Fibroblast of lung (primary cell): ENCODE data around the gene LBHD1.

ENCODE experiments used
- EZH2 ChIP-seq: IDR thresholded peaks from 2 replicates; pipeline ENCODE4 v1.5.1; 2012; ENCODE audit warnings: low read length, control low read depth, mild to moderate bottlenecking; ENCODE audit errors: missing control alignments
- TF ChIP-seq, protein P1 (sequence below), 2 donors: IDR thresholded peaks in 1 of 2; conservative IDR thresholded peaks in 1 of 2; 1 replicate in 1 of 2; 2 replicates in 1 of 2; pipeline ENCODE4 v1.5.1; 2011 to 2012; ENCODE audit warnings: low read length in 2 of 2, control low read depth in 1 of 2, inconsistent platforms in 1 of 2, low read depth in 1 of 2, mild to moderate bottlenecking in 1 of 2

GRCh38 chr11:62665075-62665598, 6.9 kb downstream of the LBHD1 start, which contains the start of the genes C11orf98 and CSKMT:
- TF ChIP-seq, protein P1, sequence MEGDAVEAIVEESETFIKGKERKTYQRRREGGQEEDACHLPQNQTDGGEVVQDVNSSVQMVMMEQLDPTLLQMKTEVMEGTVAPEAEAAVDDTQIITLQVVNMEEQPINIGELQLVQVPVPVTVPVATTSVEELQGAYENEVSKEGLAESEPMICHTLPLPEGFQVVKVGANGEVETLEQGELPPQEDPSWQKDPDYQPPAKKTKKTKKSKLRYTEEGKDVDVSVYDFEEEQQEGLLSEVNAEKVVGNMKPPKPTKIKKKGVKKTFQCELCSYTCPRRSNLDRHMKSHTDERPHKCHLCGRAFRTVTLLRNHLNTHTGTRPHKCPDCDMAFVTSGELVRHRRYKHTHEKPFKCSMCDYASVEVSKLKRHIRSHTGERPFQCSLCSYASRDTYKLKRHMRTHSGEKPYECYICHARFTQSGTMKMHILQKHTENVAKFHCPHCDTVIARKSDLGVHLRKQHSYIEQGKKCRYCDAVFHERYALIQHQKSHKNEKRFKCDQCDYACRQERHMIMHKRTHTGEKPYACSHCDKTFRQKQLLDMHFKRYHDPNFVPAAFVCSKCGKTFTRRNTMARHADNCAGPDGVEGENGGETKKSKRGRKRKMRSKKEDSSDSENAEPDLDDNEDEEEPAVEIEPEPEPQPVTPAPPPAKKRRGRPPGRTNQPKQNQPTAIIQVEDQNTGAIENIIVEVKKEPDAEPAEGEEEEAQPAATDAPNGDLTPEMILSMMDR (conservative IDR thresholded peaks at IDR 0.05 in 1 of 2, IDR thresholded peaks at IDR 0.05 in 1 of 2; ENCODE audit: low read depth in 1 of 2, low read length in 2 of 2), result no peak
- no peak for TF ChIP-seq EZH2
